GM19328 (cell line): Measurements from ENCODE around the gene AMIGO1.

Experiments
- ATAC-seq: cut with Tn5 transposase; IDR thresholded peaks from one replicate; pipeline ENCODE4 v1.9.1; 2021; ENCODE audit warnings: mild to moderate bottlenecking, moderate library complexity; ENCODE audit not compliant: unreplicated experiment

Gene AMIGO1

DNA sequence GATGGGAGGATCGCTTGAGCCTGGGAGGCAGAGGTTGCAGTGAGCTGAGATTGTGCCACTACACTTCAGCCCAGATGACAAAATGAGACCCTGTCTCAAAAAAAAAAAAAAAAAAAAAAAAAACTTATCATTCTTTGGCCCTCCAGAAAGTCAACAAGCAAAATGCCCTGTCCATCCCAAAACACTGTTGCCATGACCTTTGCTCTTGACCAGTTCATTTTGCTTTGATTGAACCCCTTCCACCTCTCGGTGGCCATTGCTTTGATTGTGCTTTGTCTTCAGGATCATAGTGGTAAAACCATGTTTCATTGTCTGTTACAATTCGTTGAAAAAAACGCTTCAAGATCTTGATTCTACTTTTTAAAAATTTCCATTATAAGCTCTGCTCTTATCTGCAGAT lies 51.7 kb downstream of the AMIGO1 start:
- no peak for ATAC-seq

GRCh38 chr1:109454497-109455133 lies 54.9 kb downstream of the AMIGO1 start:
- ATAC-seq: no peak
